Right lung (tissue), 5 donors: ENCODE data around the gene PLAAT2. TPM values are rescaled to one million over a fixed set of nuclear protein-coding genes. Genes with fewer than 3 reads are reported as not detected.
"Not testable (repeated sequence)": the region's sequence is repeated elsewhere in the genome, so short reads cannot be mapped to it uniquely, and the experiment has no call there.

Source experiments
- DNase-seq, 2 donors: peaks; one replicate each; pipeline ENCODE4 v3.0.0-alpha.2; 2013
- polyA plus RNA-seq, 5 donors: library from polyadenylated mRNA; unstranded; fragments of 120-200 nt; gene quantifications; one replicate each; pipeline versions ENCODE4 v1.2.1 to v1.2.3, GENCODE V29; 2013; ENCODE audit warnings: inconsistent platforms in 1 of 5, low replicate concordance in 1 of 5; ENCODE audit not compliant: insufficient read length in 5 of 5, insufficient read depth in 1 of 5

Gene PLAAT2
- polyA plus RNA-seq, 5 donors, result 0.14 TPM; not detected in 4

DNA sequence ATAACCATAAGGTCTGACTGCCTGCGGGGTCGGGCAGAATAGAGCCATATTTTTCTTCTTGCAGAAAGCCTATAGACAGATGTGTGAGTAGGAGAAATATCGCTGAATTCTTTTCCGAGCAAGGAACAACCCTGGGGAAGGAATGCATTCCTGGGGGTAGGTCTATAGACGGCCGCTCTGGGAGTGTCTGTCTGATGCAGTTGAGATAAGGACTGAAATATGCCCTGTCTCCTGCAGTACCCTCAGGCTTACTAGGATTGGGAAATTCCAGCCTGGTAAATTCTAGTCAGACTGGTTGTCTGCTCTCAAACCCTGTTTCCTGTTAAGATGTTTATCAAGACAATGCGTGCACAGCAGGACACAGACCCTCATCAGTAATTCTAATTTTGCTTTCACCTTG is 18.0 kb upstream of the PLAAT2 start:
- DNase-seq, result not testable (repeated sequence)

DNA sequence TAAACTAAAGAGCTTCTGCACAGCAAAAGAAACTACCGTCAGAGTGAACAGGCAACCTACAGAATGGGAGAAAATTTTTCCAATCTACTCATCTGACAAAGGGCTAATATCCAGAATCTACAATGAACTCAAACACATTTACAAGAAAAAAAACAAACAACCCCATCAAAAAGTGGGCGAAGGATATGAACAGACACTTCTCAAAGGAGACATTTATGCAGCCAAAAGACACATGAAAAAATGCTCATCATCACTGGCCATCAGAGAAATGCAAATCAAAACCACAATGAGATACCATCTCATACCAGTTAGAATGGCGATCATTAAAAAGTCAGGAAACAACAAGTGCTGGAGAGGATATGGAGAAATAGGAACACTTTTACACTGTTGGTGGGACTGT is 15.7 kb upstream of the PLAAT2 start:
- not testable (repeated sequence) for DNase-seq

DNA sequence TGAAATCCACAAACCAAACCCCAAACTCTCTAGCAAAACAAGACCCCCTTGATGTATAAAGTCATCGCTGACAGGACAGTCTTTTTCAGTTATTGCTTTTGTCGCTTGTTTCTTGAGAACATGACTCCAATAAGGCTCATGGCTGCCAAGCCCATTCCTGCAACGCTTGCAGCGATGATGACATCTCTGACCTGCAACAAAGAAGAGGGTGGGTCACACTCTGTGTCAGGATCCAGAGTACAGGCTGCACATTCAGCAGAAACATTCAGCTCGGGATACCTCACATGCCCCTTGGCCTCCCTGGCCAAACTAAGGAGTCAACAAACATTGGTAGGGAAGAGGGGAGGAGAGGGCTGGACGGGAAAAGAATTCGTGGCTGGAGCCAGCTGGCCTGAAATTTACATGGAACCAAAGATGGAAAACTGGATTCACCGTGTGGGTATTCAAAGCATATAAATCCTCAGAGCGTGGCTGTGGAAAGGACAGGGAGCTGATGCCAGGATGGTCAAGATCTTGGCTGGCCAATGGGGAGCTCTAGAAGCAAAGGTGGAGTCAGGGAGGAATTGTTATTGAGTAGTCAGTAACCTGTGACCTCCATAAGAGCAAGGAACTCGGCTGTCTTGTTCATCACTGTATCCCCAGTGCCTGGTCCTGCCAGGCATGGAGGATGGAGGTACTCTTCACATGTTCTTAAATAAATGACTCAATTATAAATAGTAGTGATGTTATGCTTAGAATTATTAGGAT is 11.8 kb upstream of the PLAAT2 start:
- DNase-seq, result no peak

DNA sequence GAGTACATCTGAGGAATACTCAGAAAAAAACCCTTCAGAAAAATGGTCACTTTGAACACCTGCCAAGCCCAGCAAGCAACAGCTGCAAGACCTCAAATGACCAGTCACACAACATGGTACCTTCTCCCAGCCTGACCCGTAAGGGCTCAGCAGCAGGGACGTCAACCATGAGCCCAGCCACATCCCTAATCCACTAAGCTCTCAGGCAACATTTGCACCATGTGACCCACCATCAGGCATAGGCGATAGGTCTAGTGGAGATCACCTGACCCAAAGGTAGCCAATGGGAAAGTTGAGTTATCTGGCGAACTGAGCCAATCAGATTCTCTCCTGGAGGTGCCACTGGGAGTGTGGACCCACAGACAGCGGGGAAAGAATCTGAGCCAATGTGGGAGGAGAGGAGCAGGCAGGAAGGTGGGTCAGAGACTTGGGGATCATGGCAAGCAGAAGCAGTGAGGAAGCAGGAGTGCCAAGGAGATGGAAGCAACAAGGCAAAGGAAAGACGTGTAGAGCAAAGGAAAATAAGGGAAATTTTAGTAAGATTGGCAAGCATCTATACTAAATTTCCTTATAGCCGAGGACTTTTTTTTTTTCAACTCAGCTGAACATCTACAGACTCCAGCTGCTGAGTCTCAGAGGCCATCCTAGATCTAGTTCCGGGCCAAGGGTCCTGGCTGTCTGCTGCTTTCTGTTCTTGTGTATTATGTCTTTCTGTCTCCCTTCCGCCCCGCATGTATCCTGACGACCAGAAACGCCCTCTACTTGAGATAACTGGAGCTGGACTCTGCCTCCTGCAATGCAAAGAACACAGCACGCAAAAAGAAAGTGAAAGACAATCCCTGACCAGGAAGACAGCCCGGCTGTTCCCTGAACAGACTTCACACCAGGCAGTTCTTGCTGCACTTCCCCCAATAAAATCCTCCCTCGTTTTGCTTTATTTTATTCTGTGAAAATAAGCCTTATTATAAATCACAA is 11.0 kb upstream of the PLAAT2 start:
- peak; percentile 77 to 83 for DNase-seq

DNA sequence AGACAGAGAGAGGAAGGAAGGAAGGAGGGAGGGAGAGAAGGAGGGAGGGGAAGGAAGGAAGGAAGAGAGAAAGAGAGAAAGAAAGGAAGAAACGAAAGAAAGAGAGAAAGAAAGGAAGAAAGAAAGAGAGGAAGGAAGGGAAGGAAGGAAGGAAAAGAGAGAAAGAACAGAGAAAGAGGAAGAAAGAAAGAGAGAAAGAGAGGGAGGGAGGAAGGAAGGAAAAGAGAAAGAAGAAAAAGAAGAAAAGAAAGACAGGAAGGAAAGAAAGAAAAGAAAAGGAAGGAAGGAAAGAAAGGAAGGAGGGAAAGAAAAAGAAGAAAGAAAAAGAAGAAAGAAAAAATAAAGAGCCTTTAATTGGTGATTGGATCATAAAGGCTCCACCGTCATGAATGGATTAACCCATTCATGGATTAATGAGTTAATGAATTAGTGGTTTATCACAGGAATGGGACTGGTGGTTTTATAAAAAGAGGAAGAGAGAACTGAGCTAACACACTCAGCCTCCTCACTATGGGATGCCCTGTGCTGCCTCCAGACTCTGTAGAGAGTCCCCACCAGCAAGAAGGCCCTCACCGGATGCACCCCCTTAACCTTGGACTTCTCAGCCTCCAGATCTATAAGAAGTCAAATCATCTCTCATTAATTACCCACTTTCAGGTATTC is 9.0 kb upstream of the PLAAT2 start:
- DNase-seq, result no peak

DNA sequence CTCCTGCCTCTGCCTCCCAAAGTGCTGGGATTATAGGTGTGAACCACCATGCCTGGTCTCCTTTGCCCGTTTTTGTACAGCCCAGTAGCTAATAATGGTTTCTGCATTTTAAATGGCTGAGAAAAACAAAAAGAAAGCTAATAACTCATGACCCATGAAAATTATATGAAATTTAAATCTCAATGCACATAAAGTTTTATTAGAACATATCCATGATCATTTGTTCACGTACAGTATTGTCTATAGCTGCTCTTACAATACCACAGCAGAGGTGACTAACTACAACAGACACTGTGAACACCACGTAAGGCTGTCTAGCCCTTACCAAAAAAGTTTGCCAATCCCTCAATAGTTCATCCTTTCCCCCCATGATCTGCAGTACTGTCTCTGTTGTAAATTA is 6.4 kb upstream of the PLAAT2 start:
- no peak for DNase-seq

DNA sequence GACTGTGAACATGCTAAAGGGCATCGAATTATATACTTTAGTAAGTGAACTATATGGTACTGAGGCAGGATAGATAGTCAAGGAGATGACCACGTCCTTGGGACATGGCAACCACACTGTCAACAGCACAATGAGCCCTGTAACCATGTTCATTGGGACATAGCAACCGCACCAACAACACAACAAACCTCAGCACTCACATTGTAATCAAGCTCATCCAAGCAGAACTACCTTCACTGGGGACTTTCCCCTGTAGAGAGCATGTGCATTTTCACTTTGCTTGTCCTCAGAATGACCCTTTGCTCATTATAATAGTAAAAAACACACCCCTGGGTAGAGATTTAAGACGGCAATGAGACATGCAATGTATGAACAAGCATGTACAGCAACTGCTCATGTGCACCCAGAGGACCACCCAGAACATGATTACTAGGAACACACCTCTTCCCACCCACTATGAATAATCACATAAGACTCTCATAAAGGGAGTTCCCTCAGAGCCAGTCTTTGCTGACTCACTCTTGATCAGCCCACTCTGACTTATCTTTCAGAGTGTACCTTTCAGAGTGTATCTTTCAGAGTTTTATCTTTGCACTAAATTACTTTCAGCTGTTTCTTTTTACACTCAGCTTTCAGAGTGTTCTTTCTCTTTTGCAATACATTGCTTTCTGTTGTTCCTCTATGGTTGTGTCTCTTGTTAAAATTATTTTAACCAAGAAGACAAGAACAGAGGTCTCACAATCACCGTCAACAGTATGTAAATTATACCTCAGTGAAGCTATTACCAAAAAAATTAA is 4.1 kb upstream of the PLAAT2 start:
- DNase-seq, result peak in 1 of 2 donors; percentile 10

DNA sequence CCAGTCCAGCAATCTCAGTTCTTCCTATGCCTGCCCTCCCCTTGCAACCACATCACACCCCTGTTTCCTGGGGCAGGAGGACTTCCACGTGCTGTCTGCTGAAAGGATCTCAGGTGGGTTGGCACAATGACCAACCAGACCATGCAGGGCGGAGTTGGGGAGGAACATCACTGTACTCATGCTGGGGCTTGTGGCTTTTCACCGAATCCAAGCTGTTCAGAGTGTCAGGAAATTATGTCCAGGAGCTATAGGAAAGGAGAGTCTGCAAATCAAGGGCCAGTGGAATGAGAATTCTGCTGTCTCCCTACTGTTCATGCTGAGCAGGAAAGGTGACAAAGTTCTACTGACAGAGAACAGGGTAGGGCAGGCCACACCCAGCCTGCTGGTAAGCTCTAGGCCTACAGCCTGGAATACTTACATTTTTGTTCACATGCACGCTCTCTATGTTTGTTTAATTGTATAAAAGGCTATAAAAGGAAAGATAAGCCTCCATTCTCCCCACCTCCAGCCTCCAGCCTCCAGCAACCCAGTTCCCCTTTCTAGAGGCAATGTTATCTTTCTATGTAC is 1.7 kb upstream of the PLAAT2 start:
- no peak for DNase-seq

DNA sequence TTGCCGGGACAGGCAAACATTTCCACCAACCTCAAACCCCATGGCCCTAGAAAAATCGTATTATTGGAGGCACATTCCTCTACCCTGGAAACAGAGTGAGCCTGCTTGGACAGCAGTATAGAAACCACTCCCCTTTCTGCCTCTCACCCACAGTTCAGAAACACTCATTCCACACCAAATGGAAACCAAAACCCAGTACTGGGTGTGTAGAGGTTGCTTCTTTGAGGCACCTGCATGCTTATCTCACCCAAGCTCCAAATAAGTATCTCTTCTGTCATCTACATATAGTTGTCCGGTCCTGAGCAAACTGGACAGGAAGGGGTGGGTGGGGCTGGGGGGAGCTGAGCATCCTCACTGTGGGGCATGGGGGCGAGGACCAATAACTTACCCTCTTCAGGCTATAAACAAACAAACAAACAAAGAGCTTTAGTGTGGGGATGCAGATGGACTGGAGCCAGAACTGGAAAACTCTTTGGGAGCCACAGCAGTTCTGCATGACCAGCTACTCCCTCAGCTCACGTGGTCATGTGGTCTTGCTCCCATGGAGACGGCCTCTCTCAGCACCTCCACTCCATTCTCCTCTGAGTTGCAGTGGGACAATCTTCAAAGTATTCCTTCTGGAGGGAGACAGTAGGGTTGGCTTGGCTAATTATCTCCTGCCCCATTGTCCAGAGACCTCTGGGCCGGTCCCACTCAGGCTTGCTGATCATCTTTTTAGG is 1.0 kb upstream of the PLAAT2 start:
- no peak for DNase-seq

DNA sequence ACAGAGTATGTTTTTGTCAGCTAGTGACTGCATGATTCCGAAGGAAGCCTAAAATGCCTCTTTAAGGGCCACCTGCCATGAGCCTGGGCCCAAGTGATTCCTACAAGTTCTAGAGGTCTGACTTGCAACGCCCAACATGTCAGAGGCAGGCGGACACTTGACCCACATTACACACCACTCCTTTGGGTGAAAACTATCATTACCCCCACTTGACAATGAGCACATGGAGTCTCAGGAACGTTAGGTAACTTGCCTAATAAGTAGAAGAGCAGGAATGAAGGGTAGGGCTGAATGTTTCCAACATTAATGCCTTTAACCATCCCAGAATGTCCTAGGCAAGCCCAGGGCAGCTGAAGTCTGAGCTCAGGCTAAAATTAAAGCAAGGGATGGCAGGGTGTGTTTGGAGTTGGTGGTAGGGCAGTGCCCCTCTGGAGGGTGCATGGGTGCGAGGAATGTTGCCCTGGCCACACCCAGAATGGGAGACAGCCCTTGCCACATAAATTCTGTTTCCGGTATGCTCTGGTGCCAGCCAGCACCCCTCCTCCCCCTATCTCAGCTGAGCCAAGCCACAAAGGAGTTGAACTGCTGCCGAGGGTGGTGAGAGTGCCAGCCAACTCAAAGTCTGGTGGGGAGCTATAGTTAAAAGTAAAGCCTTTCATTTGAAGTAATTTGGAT is 2.5 kb downstream of the PLAAT2 start:
- no peak for DNase-seq

DNA sequence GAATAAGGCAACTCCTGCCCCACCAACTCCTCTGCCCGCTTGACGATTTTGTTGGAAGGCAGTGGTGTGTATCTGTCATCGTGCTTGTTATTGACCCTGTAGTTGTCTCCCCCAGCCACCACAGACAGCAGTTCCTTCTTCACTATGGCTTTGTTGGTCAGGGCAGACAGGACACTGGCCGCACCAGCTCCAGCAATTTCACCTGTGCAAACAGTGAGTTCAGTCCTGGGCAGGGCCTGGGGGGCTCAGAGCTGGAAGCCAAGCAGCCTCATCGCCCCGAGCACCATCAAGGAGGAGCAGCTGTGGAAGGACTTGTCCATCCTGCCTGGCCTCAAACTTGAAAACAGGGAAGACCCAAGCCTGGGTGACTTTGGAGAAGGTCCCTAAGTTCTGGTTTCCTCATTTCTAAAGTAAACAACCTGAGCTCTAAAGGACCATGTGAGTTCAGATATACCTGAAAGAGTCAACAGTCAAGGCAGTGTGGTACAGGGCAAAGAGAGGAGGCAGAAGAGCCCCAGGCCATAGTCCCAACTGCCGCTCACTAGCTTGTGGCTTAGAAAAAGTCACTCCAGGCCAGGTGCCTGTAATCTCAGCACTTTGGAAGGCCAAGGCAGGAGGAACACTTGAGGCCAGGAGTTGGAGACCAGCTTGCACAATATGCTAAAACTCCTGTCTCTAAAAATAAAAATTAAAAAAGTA is 4.6 kb downstream of the PLAAT2 start:
- DNase-seq, result no peak

DNA sequence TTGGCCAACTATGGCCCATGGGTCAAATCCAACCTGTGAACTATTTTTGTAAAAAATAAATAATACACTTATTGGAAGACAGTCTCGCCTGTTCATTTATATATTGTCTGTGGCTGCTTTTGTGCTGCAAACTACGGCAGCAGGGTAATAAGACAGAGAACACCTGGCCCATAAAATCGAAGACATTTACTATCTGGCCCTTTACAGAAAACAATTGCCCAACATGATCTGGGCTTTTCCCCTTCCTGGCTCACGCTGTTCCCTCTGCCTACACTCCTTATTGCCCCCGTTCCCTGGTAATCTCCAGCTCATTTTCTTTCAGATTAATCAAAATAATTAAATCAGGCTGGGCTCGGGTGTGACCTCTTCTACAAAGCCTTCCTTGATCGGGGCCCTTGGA is 5.6 kb downstream of the PLAAT2 start:
- DNase-seq, result no peak

DNA sequence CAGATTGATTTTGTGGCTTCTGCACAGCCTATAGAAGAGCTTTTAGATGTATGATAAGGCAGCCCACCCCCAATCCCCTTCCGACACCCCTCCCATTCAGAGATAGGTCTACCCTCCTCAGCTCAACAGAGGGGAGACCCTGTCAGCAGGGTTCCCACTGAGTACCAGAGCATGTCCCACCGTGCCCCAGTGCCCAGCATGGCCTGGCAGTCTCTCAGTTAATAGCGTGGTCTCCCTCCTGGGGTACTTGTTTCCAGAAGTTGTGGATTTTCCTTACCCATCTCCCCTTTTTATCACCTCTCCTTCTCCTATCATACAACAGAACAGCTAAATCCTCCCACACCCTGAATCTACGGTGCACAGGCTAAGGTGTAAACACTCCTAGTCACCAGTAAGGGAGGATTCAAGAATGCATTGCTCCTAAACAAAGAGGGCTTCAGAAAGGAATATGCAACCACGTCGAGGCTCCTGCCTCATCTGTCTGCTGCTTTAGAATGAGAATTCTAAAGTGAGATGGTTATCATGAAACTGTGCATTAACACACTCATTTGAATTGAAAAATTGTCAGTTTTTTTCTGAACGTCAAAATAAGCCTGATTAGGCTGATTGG is 6.7 kb downstream of the PLAAT2 start:
- DNase-seq, result no peak

DNA sequence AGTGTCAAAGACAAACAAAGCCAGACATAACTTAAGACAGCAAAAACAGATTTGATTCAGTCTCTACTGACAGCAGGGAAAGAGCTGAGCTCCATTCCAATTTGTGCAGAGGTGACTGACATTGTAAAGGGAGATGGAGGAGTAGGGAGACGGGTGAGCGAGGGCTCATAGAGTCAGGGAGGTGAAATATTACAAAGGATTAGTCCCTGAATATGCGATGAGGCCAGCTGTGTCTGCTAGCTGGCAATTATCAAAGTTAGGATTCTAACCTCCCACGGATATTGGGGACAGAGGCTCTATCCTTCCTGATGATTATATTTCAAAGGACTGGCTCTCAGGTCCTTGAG is 8.3 kb downstream of the PLAAT2 start:
- DNase-seq, result no peak

DNA sequence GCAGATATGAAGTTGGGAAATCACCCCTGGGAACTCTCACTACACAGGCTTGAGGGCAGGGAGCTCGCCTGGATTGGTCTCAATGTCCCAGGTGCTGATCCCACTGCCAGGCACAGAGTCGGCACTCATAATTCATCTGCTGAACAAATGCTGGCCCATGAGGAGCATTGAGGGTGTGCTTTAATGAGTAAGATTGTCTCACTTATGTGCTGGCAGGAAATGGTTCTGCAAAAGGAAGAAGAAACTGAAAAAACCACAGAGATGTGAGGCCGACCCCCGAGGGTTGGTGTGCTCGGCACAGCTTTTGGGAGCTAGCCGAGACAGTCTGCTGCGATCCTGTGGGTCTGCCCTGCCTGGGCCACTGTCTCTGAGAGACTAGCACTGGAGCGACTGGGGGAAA is 9.4 kb downstream of the PLAAT2 start:
- DNase-seq, result no peak

DNA sequence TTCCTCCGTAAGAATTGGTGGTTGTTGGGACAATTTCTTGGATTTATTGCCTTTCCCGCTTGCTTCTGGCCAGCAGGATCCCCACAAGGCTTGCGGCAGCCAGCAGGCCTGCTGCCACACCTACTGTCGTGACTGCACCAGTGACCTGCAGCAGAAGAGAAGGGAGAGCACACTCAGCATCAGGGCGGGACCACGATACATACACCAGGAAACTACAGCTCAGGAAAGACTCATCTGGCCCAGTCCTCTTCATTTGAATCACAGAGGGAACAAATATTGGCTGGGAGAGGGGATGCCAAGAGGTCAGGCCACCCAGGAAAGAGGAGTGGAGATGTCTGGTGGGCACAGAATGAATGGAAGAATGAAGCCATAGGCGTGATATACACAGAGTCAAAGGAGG is 10.3 kb downstream of the PLAAT2 start:
- no peak for DNase-seq

DNA sequence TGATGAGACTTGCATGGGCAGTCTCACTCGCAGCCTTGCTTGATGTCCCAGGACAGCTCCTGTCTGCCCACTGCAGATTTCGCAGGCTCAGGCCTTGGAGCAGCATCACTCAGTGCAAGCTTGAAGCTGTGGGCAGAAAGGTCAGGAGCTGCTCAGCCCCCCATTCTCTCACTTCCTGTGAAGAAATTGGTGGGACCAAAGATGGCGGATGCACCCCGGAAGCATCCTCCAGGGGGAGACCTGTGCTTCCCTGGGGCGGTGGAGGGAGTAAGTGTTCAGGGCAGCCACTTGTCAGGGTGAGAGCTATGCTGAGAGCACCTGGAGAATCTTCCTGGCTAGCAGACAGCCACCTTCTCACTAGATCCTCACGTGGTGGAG is 11.3 kb downstream of the PLAAT2 start:
- no peak for DNase-seq

DNA sequence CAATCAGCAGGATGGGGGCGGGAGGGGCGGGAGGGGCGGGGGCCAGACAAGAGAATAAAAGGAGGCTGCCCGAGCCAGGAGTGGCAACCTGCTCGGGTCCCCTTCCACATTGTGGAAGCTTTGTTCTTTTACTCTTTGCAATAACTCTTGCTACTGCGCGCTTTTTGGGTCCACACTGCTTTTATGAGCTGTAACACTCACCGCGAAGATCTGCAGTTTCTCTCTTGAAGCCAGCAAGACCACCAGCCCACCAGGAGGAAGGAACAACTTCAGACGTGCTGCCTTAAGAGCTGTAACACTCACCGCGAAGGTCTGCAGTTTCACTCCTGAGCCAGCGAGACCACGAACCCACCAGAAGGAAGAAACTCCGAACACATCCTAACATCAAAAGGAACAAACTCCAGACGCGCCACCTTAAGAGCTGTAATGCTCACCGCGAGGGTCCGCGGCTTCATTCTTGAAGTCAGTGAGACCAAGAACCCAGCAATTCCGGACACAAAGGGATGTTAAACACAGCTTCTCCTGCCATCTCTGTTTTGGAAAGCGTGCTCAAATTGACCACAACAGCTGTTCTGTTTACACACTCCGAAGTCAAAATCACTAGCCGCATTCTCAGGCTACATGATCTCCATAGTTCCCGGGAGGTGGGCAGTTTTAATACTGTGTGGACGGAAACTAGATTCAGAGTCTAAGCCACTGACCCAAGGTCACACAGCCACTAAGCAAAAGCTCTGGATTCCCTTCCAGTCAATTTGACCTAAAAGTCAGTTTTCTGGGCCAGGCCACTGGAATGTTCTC is 11.9 kb downstream of the PLAAT2 start:
- DNase-seq, result no peak
